ENCODE measurements around the gene RBMS2. TPM values are rescaled to one million over a fixed set of nuclear protein-coding genes. Genes with fewer than 3 reads are reported as not detected.

RBMS2 gene
- total and polyA plus RNA-seq, 9 of the 15 experiments (the other 6 are each of a cell fraction or from before 2014, with no cell fraction given): 0.08 to 10.5 (median 0.31) TPM

GRCh38 chr12:56521590-56522371, at the start of gene RBMS2 (continued):
- TF ChIP-seq HDAC2 (IDR thresholded peaks at IDR 0.05) (no peak), FOSL1 (tag; conservative IDR thresholded peaks at IDR 0.05) (0 out of 2 replicates have a peak, but pooled peaks have one; percentile 16), YY1 (IDR thresholded peaks at IDR 0.05; ENCODE audit: borderline replicate concordance in 1 of 3, control insufficient read depth in 1 of 3, extremely low read depth in 1 of 3, insufficient read depth in 3 of 3, insufficient read length in 1 of 3, insufficient replicate concordance in 2 of 3, low read depth in 1 of 3, low read length in 2 of 3) (no peak), SMARCB1 (IDR thresholded peaks at IDR 0.05; ENCODE audit: insufficient read length, low read depth) (no peak), STAT5B (CRISPR knock-in tag; IDR thresholded peaks at IDR 0.05) (no peak), TCF3 (CRISPR knock-in tag; IDR thresholded peaks at IDR 0.05) (no peak), PHTF2 (CRISPR knock-in tag; IDR thresholded peaks at IDR 0.05) (no peak), ZNF512 (tag; IDR thresholded peaks at IDR 0.05) (peak; percentile 96), ZNF507 (tag; conservative IDR thresholded peaks at IDR 0.05) (no peak), E2F4 (CRISPR knock-in tag; IDR thresholded peaks at IDR 0.05; ENCODE audit: low read depth) (no peak), KAT7 (CRISPR knock-in tag; IDR thresholded peaks at IDR 0.05; ENCODE audit: borderline replicate concordance) (no peak)
- TF ChIP-seq, protein P1, sequence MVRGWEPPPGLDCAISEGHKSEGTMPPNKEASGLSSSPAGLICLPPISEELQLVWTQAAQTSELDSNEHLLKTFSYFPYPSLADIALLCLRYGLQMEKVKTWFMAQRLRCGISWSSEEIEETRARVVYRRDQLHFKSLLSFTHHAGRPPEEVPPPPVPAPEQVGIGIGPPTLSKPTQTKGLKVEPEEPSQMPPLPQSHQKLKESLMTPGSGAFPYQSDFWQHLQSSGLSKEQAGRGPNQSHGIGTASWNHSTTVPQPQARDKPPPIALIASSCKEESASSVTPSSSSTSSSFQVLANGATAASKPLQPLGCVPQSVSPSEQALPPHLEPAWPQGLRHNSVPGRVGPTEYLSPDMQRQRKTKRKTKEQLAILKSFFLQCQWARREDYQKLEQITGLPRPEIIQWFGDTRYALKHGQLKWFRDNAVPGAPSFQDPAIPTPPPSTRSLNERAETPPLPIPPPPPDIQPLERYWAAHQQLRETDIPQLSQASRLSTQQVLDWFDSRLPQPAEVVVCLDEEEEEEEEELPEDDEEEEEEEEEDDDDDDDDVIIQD (CRISPR knock-in tag; IDR thresholded peaks at IDR 0.05): no peak
- TF ChIP-seq, protein P2, sequence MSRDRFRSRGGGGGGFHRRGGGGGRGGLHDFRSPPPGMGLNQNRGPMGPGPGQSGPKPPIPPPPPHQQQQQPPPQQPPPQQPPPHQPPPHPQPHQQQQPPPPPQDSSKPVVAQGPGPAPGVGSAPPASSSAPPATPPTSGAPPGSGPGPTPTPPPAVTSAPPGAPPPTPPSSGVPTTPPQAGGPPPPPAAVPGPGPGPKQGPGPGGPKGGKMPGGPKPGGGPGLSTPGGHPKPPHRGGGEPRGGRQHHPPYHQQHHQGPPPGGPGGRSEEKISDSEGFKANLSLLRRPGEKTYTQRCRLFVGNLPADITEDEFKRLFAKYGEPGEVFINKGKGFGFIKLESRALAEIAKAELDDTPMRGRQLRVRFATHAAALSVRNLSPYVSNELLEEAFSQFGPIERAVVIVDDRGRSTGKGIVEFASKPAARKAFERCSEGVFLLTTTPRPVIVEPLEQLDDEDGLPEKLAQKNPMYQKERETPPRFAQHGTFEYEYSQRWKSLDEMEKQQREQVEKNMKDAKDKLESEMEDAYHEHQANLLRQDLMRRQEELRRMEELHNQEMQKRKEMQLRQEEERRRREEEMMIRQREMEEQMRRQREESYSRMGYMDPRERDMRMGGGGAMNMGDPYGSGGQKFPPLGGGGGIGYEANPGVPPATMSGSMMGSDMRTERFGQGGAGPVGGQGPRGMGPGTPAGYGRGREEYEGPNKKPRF (IDR thresholded peaks at IDR 0.05; ENCODE audit: low read depth, low read length): no peak

Measured in K562 (cell line).